ENCODE measurements around the gene GBP3.
"Not testable (repeated sequence)": the region's sequence is repeated elsewhere in the genome, so short reads cannot be mapped to it uniquely, and the experiment has no call there.

GBP3 gene

GRCh38 chr1:89063094-89063493 lies 40.4 kb upstream of the GBP3 start:
- no peak for TF ChIP-seq CTCF (IDR thresholded peaks at IDR 0.05; ENCODE audit: low read depth, low read length)
- H3K4me3 ChIP-seq (ENCODE audit: low read depth, low read length) = peak overlapping the region; percentile 77

GRCh38 chr1:89060091-89060490 lies 37.4 kb upstream of the GBP3 start:
- no peak overlapping the region for H3K4me3 ChIP-seq (ENCODE audit: low read depth, low read length)
- no peak for TF ChIP-seq CTCF (IDR thresholded peaks at IDR 0.05; ENCODE audit: low read depth, low read length)

GRCh38 chr1:89051955-89052312 lies 29.3 kb upstream of the GBP3 start:
- no peak for TF ChIP-seq CTCF (IDR thresholded peaks at IDR 0.05; ENCODE audit: low read depth, low read length)
- H3K4me3 ChIP-seq (ENCODE audit: low read depth, low read length) = no peak overlapping the region

- TF ChIP-seq CTCF (IDR thresholded peaks at IDR 0.05; ENCODE audit: low read depth, low read length) = no peak
- H3K4me3 ChIP-seq (ENCODE audit: low read depth, low read length) = no peak overlapping the region
Measured at GRCh38 chr1:89051300-89051954, 28.8 kb upstream of the GBP3 start.

- no peak overlapping the region for H3K4me3 ChIP-seq (ENCODE audit: low read depth, low read length)
Measured at GRCh38 chr1:89050649-89051033, 28.0 kb upstream of the GBP3 start.

GRCh38 chr1:89049901-89050648 lies 27.4 kb upstream of the GBP3 start:
- H3K4me3 ChIP-seq (ENCODE audit: low read depth, low read length) = not testable (repeated sequence)

More at GRCh38 chr1:89050649-89051033, 28.0 kb upstream of the GBP3 start:
- no peak for TF ChIP-seq CTCF (IDR thresholded peaks at IDR 0.05; ENCODE audit: low read depth, low read length)

GRCh38 chr1:89049187-89049586 lies 26.5 kb upstream of the GBP3 start:
- H3K4me3 ChIP-seq (ENCODE audit: low read depth, low read length) = not testable (repeated sequence)

GRCh38 chr1:89047734-89048133 lies 25.1 kb upstream of the GBP3 start:
- no peak overlapping the region for H3K4me3 ChIP-seq (ENCODE audit: low read depth, low read length)
- no peak for TF ChIP-seq CTCF (IDR thresholded peaks at IDR 0.05; ENCODE audit: low read depth, low read length)

- not testable (repeated sequence) for H3K4me3 ChIP-seq (ENCODE audit: low read depth, low read length)
Measured at GRCh38 chr1:89046318-89047183, 23.9 kb upstream of the GBP3 start.
